ENCODE data around the gene ABCB1. TPM values are rescaled to one million over a fixed set of nuclear protein-coding genes. Genes with fewer than 3 reads are reported as not detected.

ABCB1 gene
- total and polyA plus RNA-seq, 12 donors: 64.5 to 1,762 (median 363) TPM

DNA sequence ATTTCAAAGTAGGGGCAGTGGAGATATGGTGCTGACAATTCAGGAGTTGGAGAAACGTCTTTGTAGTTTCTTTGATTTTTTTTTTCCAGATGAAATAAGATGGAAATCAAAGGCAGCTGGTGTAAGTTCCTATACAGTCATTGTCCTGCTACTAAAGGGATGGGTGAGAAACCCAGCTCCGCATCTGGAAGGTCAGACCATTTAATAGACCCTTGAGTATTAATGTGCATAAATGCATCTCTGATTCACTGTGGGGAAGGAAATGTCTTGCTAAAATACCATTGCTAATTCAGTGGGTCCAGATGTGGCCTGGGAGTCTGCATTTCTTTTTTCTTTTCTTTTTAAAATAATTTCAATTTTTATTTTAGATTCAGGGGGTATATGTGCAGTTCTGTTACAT is 140.7 kb downstream of the ABCB1 start:
- Histone ChIP-seq H3K36me3 (replicated peaks in 1 of 2) (no peaks in the 10 kb centered on the region), H3K9me3 (replicated peaks in 1 of 3) (no peaks in the 10 kb centered on the region), H3K27ac (no peak overlapping the region), H3K27me3 (no peaks in the 10 kb centered on the region), H3K4me1 (replicated peaks in 1 of 2) (no peaks in the 10 kb centered on the region), H3K4me3 (no peak overlapping the region)
- intact Hi-C loops (cut with DNase I): no loop called here
- no peak for DNase-seq
- WGBS, 4 donors: 90 to 95% (median 93%) methylated on average over 2 of the region's 2 CpGs
- TF ChIP-seq, protein P1, sequence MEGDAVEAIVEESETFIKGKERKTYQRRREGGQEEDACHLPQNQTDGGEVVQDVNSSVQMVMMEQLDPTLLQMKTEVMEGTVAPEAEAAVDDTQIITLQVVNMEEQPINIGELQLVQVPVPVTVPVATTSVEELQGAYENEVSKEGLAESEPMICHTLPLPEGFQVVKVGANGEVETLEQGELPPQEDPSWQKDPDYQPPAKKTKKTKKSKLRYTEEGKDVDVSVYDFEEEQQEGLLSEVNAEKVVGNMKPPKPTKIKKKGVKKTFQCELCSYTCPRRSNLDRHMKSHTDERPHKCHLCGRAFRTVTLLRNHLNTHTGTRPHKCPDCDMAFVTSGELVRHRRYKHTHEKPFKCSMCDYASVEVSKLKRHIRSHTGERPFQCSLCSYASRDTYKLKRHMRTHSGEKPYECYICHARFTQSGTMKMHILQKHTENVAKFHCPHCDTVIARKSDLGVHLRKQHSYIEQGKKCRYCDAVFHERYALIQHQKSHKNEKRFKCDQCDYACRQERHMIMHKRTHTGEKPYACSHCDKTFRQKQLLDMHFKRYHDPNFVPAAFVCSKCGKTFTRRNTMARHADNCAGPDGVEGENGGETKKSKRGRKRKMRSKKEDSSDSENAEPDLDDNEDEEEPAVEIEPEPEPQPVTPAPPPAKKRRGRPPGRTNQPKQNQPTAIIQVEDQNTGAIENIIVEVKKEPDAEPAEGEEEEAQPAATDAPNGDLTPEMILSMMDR (IDR thresholded peaks at IDR 0.05): no peak
- TF ChIP-seq POLR2A (IDR thresholded peaks at IDR 0.05): no peak

DNA sequence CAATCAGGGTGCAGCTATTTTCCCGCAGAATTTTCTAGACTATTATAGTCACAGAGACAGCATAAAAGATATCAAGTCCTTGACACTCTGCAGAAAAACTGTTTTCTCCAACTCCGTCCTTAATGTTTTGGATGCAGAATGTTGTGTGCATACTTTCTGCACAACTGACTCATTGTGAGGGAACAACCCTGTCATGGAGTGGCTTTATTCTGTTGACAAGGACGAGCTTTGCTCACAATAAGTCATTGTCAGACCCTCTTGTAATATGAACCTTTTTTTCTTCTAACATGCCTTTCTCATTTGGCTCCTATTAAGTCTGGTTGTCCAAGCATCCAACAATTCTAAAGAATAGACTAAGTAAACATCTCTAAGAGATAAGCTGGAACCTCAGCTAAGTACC is 142.5 kb downstream of the ABCB1 start:
- H3K27ac ChIP-seq: no peak overlapping the region
- no peaks in the 10 kb centered on the region for H3K27me3 ChIP-seq
- no peak overlapping the region for H3K4me3 ChIP-seq
- H3K4me1 ChIP-seq (replicated peaks in 1 of 2): no peaks in the 10 kb centered on the region
- intact Hi-C loops (cut with DNase I): no loop called here
- TF ChIP-seq, protein P1 (IDR thresholded peaks at IDR 0.05): no peak
- no peak for TF ChIP-seq POLR2A (IDR thresholded peaks at IDR 0.05)
- no peak for DNase-seq
- WGBS, 4 donors: 49 to 67% (median 60%) methylated on average over 3 of the region's 3 CpGs
- H3K9me3 ChIP-seq (replicated peaks in 1 of 3): no peaks in the 10 kb centered on the region
- H3K36me3 ChIP-seq (replicated peaks in 1 of 2): no peaks in the 10 kb centered on the region

DNA sequence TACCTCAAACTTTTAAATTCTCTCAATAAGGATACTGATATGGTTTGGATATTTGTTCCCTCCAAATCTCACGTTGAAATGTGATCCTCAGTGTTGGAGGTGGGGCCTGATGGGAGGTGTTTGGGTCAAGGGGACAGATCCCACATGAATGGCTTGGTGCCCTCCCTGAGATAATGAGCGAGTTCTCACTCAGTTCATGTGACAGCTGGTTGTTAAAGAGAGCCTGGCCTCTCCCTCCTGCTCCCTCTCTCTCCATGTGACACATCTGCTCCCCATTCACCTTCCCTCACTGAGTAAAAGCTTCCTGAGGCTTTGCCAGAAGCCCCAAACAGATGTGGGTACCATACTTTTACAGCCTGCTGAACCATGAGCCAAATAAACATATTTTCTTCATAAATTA is 144.4 kb downstream of the ABCB1 start:
- Histone ChIP-seq H3K27ac (no peak overlapping the region), H3K36me3 (replicated peaks in 1 of 2) (no peaks in the 10 kb centered on the region), H3K27me3 (no peaks in the 10 kb centered on the region), H3K9me3 (replicated peaks in 1 of 3) (no peaks in the 10 kb centered on the region), H3K4me1 (replicated peaks in 1 of 2) (no peaks in the 10 kb centered on the region), H3K4me3 (no peak overlapping the region)
- DNase-seq: no peak
- WGBS, 4 donors: 32 to 48% (median 40%) methylated on average over 2 of the region's 2 CpGs
- intact Hi-C loops (cut with DNase I): no loop called here
- TF ChIP-seq, protein P1 (IDR thresholded peaks at IDR 0.05): no peak
- no peak for TF ChIP-seq POLR2A (IDR thresholded peaks at IDR 0.05)

Other genes with a start within 250 kb of the ABCB1 start
- 10 to 100 TPM in 6 of 9 donors, 1 to 10 TPM in 3; 5.9 to 62.6 (median 11.0) TPM for gene ABCB4, start 125.2 kb downstream of the ABCB1 start, total RNA-seq
- 10 to 100 TPM; 28.6 to 60.9 (median 34.3) TPM for gene ABCB4, start 125.2 kb downstream of the ABCB1 start, polyA plus RNA-seq
- 10 to 100 TPM in 8 of 9 donors, 1 to 10 TPM in 1; 8.5 to 47.4 (median 28.9) TPM for gene RUNDC3B, start 27.5 kb upstream of the ABCB1 start, total RNA-seq
- gene RUNDC3B, start 27.5 kb upstream of the ABCB1 start, polyA plus RNA-seq: 10 to 100 TPM in 2 of 3 donors, 1 to 10 TPM in 1; 9.8 to 40.5 (median 12.8) TPM

Measured in adrenal gland (tissue), 12 donors.